PC-9 (cell line): ENCODE data around the gene BTLA. TPM values are rescaled to one million over a fixed set of nuclear protein-coding genes. Genes with fewer than 3 reads are reported as not detected.

Experiments
- BruUV-seq: library from RNA; stranded (reverse); fragments of 400-500 nt; replicated peaks from 2 replicates; lab custom pipeline; 2021; lab: Mats Ljungman, UMichigan
- CTCF ChIA-PET: fragments of 300-600 bp; sonication (Branson Sonifier 250); formaldehyde crosslinking; loops from one replicate; lab custom pipeline; 2022; ENCODE audit warnings: antibody characterized with exemption; lab: Charles Lee
- POLR2A ChIA-PET: fragments of 300-600 bp; sonication (Branson Sonifier 250); formaldehyde crosslinking; loops from one replicate; lab custom pipeline; 2022; ENCODE audit warnings: antibody characterized with exemption; ENCODE audit not compliant: unreplicated experiment; lab: Charles Lee
- DNase-seq, 2 experiments: peaks; one replicate each; pipeline versions ENCODE4 v3.0.0 to v3.0.0-alpha.2; 2015 to 2022; ENCODE audit warnings: mixed read lengths in 1 of 2
- H2AFZ ChIP-seq: fragments of 200-600 bp; sonication (generic); 2 replicates; pipeline ENCODE4 v1.8.1; 2017; ENCODE audit warnings: antibody characterized with exemption
- H3F3A ChIP-seq: fragments of 200-600 bp; sonication (generic); 2 replicates; pipeline ENCODE4 v1.8.1; 2017; ENCODE audit warnings: antibody characterized with exemption, mild to moderate bottlenecking, low read depth; ENCODE audit not compliant: insufficient read depth
- H3K27ac ChIP-seq: fragments of 200-600 bp; sonication (generic); 2 replicates; pipeline ENCODE4 v1.6.1; 2016; ENCODE audit warnings: mixed run types
- H3K27me3 ChIP-seq: fragments of 200-600 bp; sonication (generic); 2 replicates; pipeline ENCODE4 v1.6.1; 2016; ENCODE audit warnings: low read depth, mixed run types; ENCODE audit not compliant: insufficient read depth
- H3K36me3 ChIP-seq: fragments of 200-600 bp; sonication (generic); 2 replicates; pipeline ENCODE4 v1.6.1; 2016; ENCODE audit warnings: low read depth, mixed run types
- H3K4me1 ChIP-seq: fragments of 200-600 bp; sonication (generic); replicated peaks from 2 replicates; pipeline ENCODE4 v1.6.1; 2016; ENCODE audit warnings: mixed run types; ENCODE audit not compliant: insufficient read depth
- H3K4me2 ChIP-seq: fragments of 200-600 bp; sonication (generic); 2 replicates; pipeline ENCODE4 v1.6.1; 2017; ENCODE audit warnings: mixed run types
- H3K4me3 ChIP-seq: fragments of 200-600 bp; sonication (generic); 2 replicates; pipeline ENCODE4 v1.6.1; 2016; ENCODE audit warnings: mixed run types
- H3K79me2 ChIP-seq: fragments of 200-600 bp; sonication (generic); 2 replicates; pipeline ENCODE4 v1.6.1; 2017; ENCODE audit warnings: low read depth, mixed run types
- H3K9me2 ChIP-seq: fragments of 200-600 bp; sonication (generic); 2 replicates; pipeline ENCODE4 v1.8.1; 2017; ENCODE audit warnings: mild to moderate bottlenecking; ENCODE audit not compliant: insufficient read depth
- H3K9me3 ChIP-seq: fragments of 200-600 bp; sonication (generic); 2 replicates; pipeline ENCODE4 v1.8.1; 2016; ENCODE audit warnings: low read depth; ENCODE audit not compliant: insufficient read depth
- H4K20me1 ChIP-seq: fragments of 200-600 bp; sonication (generic); 2 replicates; pipeline ENCODE4 v1.8.1; 2017; ENCODE audit not compliant: insufficient read depth
- EZH2 ChIP-seq: fragments of 200-600 bp; sonication (generic); IDR thresholded peaks from 2 replicates; pipeline ENCODE4 v1.8.0; 2017; ENCODE audit warnings: antibody characterized with exemption, low read depth
- intact Hi-C: fragments of 100-400 bp; cut with micrococcal nuclease; formaldehyde crosslinking; loops from one replicate; pipeline ENCODE4 v1.10.0; 2022; ENCODE audit not compliant: unreplicated experiment
- total RNA-seq: library from RNA; stranded (reverse); gene quantifications from 2 replicates; pipeline ENCODE4 v1.2.3, GENCODE V29; 2021
- TF ChIP-seq, protein P1 (sequence below): fragments of 200-600 bp; sonication (generic); conservative IDR thresholded peaks from 2 replicates; pipeline ENCODE4 v1.6.1; 2017; ENCODE audit warnings: mixed run types, antibody characterized with exemption, mild to moderate bottlenecking, moderate library complexity

BTLA gene
- total RNA-seq, 1 experiment from 2014 or later: not detected

DNA sequence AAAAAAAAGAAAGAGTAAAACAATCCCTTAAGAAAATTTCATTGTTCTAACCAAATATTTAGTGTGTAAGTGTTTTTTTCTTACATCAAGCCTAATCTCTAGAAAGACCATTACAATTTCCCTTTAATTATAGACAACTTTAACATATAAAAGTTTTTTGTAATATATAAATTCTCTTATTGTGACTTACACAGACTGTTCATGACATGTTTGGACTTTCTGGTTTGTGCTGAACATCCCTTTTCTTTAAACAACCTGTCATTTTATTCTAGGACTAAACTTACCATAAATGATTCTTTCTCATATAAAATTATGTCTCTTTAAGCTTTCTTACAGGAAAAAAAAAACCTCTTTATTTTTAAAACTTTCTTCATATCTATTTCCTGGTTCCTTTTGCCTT lies 13.0 kb upstream of the BTLA start:
- no peak overlapping the region for H3K27ac ChIP-seq
- peaks cover 4% of the 10 kb centered on the region; the same call in 1 of the 2 replicates for H3K9me3 ChIP-seq
- no peaks in the 10 kb centered on the region for H3K36me3 ChIP-seq
- DNase-seq: no peak
- no TSS peak for BruUV-seq
- no peaks in the 10 kb centered on the region for H4K20me1 ChIP-seq
- no peak overlapping the region for H2AFZ ChIP-seq
- H3K79me2 ChIP-seq: no peaks in the 10 kb centered on the region
- no peaks in the 10 kb centered on the region for H3K4me1 ChIP-seq
- H3K4me2 ChIP-seq: no peak overlapping the region
- H3K27me3 ChIP-seq: no peaks in the 10 kb centered on the region
- intact Hi-C loops: no loop called here
- H3K4me3 ChIP-seq: no peak overlapping the region
- H3K9me2 ChIP-seq: no peaks in the 10 kb centered on the region
- ChIA-PET POLR2A (no interaction called here), CTCF (no interaction called here)
- H3F3A ChIP-seq: no peaks in the 10 kb centered on the region
- no peak for TF ChIP-seq EZH2
- TF ChIP-seq, protein P1, sequence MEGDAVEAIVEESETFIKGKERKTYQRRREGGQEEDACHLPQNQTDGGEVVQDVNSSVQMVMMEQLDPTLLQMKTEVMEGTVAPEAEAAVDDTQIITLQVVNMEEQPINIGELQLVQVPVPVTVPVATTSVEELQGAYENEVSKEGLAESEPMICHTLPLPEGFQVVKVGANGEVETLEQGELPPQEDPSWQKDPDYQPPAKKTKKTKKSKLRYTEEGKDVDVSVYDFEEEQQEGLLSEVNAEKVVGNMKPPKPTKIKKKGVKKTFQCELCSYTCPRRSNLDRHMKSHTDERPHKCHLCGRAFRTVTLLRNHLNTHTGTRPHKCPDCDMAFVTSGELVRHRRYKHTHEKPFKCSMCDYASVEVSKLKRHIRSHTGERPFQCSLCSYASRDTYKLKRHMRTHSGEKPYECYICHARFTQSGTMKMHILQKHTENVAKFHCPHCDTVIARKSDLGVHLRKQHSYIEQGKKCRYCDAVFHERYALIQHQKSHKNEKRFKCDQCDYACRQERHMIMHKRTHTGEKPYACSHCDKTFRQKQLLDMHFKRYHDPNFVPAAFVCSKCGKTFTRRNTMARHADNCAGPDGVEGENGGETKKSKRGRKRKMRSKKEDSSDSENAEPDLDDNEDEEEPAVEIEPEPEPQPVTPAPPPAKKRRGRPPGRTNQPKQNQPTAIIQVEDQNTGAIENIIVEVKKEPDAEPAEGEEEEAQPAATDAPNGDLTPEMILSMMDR: no peak

- Histone ChIP-seq H3K27ac (no peak overlapping the region), H3K4me1 (no peaks in the 10 kb centered on the region), H3K9me2 (no peaks in the 10 kb centered on the region), H3K4me2 (no peak overlapping the region), H3F3A (no peaks in the 10 kb centered on the region), H4K20me1 (no peaks in the 10 kb centered on the region), H3K9me3 (peaks cover 4% of the 10 kb centered on the region; the same call in 1 of the 2 replicates), H3K36me3 (no peaks in the 10 kb centered on the region), H3K4me3 (no peak overlapping the region), H3K79me2 (no peaks in the 10 kb centered on the region), H2AFZ (no peak overlapping the region), H3K27me3 (no peaks in the 10 kb centered on the region)
- TF ChIP-seq, protein P1: no peak
- no peak for TF ChIP-seq EZH2
- intact Hi-C loops: no loop called here
- POLR2A ChIA-PET: no interaction called here
- CTCF ChIA-PET: no interaction called here
- DNase-seq: no peak
- no TSS peak for BruUV-seq
Observed at GRCh38 chr3:112508860-112509259, 9.6 kb upstream of the BTLA start.

DNA sequence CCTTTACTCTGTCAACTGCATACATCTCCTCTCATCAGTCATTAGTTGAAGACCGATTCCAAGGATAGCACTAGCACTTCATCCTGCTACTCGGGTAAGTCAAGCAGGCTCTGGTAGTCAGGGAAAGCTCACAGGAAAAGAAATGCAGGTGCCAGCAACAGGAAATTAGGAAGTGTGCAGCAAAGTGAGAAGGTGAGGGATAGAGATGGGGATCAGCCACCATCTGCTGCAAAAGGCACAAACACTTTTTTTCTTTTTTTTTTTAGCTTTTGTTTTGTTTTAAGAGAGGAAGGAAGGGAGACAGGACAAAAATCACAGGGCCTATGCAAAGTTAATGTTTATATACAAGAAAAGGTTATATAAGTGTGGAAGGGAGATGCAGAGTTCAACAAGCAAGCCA lies 9.0 kb upstream of the BTLA start:
- no peak overlapping the region for H3K4me3 ChIP-seq
- H3K4me2 ChIP-seq: no peak overlapping the region
- TF ChIP-seq, protein P1: no peak
- TF ChIP-seq EZH2: no peak
- H3F3A ChIP-seq: no peaks in the 10 kb centered on the region
- no peak for DNase-seq
- H3K4me1 ChIP-seq: no peaks in the 10 kb centered on the region
- no peaks in the 10 kb centered on the region; the same call in 1 of the 2 replicates for H3K9me3 ChIP-seq
- H3K36me3 ChIP-seq: no peaks in the 10 kb centered on the region
- H3K27ac ChIP-seq: no peak overlapping the region
- H4K20me1 ChIP-seq: no peaks in the 10 kb centered on the region
- ChIA-PET CTCF (no interaction called here), POLR2A (interaction anchor here (0.6 kb wide), 1 partner anchor 301 kb away, joined by 4 read pairs; no protein-coding TSS in a partner anchor)
- intact Hi-C loops: no loop called here
- H3K9me2 ChIP-seq: no peaks in the 10 kb centered on the region
- H3K79me2 ChIP-seq: no peaks in the 10 kb centered on the region
- H3K27me3 ChIP-seq: no peaks in the 10 kb centered on the region
- no peak overlapping the region for H2AFZ ChIP-seq
- no TSS peak for BruUV-seq
